Measurements from ENCODE around the gene AXIN1. TPM values are rescaled to one million over a fixed set of nuclear protein-coding genes. Genes with fewer than 3 reads are reported as not detected.
"Not testable (repeated sequence)": the region's sequence is repeated elsewhere in the genome, so short reads cannot be mapped to it uniquely, and the experiment has no call there.

Gene AXIN1
- polyA plus RNA-seq, 1 experiment: 3.5 TPM

GRCh38 chr16:268141-269053 is 84.1 kb downstream of the AXIN1 start:
- CTCF ChIA-PET: no interaction called here
- H3K27me3 ChIP-seq (ENCODE audit: control insufficient read depth, insufficient read depth, low read length): peaks cover 6% of the 10 kb centered on the region
- no peaks in the 10 kb centered on the region; the same call in 1 of the 2 replicates for H3K9me3 ChIP-seq (ENCODE audit: control insufficient read depth, insufficient read depth, low read length)
- POLR2A ChIA-PET: interaction anchor here (0.5 kb wide), 1 partner anchor 34 kb away, joined by 5 read pairs; no protein-coding TSS in a partner anchor
- H3K27ac ChIP-seq (ENCODE audit: low read depth, low read length): no peak overlapping the region
- DNase-seq (ENCODE audit: low read depth, low spot score): no peak
- TF ChIP-seq CTCF (IDR thresholded peaks at IDR 0.05; ENCODE audit: low read depth, low read length): no peak
- no peak overlapping the region for H3K4me3 ChIP-seq (ENCODE audit: low read depth, low read length)

GRCh38 chr16:267562-267961 is 85.0 kb downstream of the AXIN1 start:
- POLR2A ChIA-PET; CTCF ChIA-PET; H3K27ac ChIP-seq (ENCODE audit: low read depth, low read length); H3K4me3 ChIP-seq (ENCODE audit: low read depth, low read length); H3K27me3 ChIP-seq (ENCODE audit: control insufficient read depth, insufficient read depth, low read length); H3K9me3 ChIP-seq (ENCODE audit: control insufficient read depth, insufficient read depth, low read length); DNase-seq (ENCODE audit: low read depth, low spot score): not testable (repeated sequence)

- CTCF ChIA-PET: no interaction called here
- no peaks in the 10 kb centered on the region for H3K27me3 ChIP-seq (ENCODE audit: control insufficient read depth, insufficient read depth, low read length)
- no peaks in the 10 kb centered on the region; the same call in 1 of the 2 replicates for H3K9me3 ChIP-seq (ENCODE audit: control insufficient read depth, insufficient read depth, low read length)
- TF ChIP-seq CTCF (IDR thresholded peaks at IDR 0.05; ENCODE audit: low read depth, low read length): no peak
- H3K27ac ChIP-seq (ENCODE audit: low read depth, low read length): no peak overlapping the region
- H3K4me3 ChIP-seq (ENCODE audit: low read depth, low read length): no peak overlapping the region
- no peak for DNase-seq (ENCODE audit: low read depth, low spot score)
- POLR2A ChIA-PET: no interaction called here
These were observed 86.0 kb downstream of the AXIN1 start for GRCh38 chr16:266258-267164.

- Histone ChIP-seq H3K4me3 (ENCODE audit: low read depth, low read length) (no peak overlapping the region), H3K27ac (ENCODE audit: low read depth, low read length) (no peak overlapping the region), H3K9me3 (ENCODE audit: control insufficient read depth, insufficient read depth, low read length) (no peaks in the 10 kb centered on the region; the same call in 1 of the 2 replicates), H3K27me3 (ENCODE audit: control insufficient read depth, insufficient read depth, low read length) (no peaks in the 10 kb centered on the region)
- ChIA-PET CTCF (no interaction called here), POLR2A (no interaction called here)
- DNase-seq (ENCODE audit: low read depth, low spot score): no peak
- TF ChIP-seq CTCF (IDR thresholded peaks at IDR 0.05; ENCODE audit: low read depth, low read length): no peak
These were observed 86.8 kb downstream of the AXIN1 start for GRCh38 chr16:265711-266110.

GRCh38 chr16:265002-265529 is 87.5 kb downstream of the AXIN1 start:
- ChIA-PET POLR2A (no interaction called here), CTCF (no interaction called here)
- Histone ChIP-seq H3K27ac (ENCODE audit: low read depth, low read length) (no peak overlapping the region), H3K27me3 (ENCODE audit: control insufficient read depth, insufficient read depth, low read length) (no peaks in the 10 kb centered on the region), H3K9me3 (ENCODE audit: control insufficient read depth, insufficient read depth, low read length) (no peaks in the 10 kb centered on the region; the same call in 1 of the 2 replicates), H3K4me3 (ENCODE audit: low read depth, low read length) (no peak overlapping the region)
- no peak for TF ChIP-seq CTCF (IDR thresholded peaks at IDR 0.05; ENCODE audit: low read depth, low read length)
- no peak for DNase-seq (ENCODE audit: low read depth, low spot score)
